Naive thymus-derived CD4-positive, alpha-beta T cell (primary cell): ENCODE measurements around the gene ZCCHC13. TPM values are rescaled to one million over a fixed set of nuclear protein-coding genes. Genes with fewer than 3 reads are reported as not detected.
A peak's percentile ranks its signal among the peaks of the same experiment; 100 is the strongest.
"Not testable (repeated sequence)": the region's sequence is repeated elsewhere in the genome, so short reads cannot be mapped to it uniquely, and the experiment has no call there.

ENCODE experiments used
- ATAC-seq: fragments of 150-1000 bp; cut with Tn5 transposase; 2 replicates; pipeline ENCODE4 v1.10.0; 2021; ENCODE audit warnings: mild to moderate bottlenecking, moderate library complexity
- CTCF ChIA-PET: fragments of 350-600 bp; sonication (Branson Sonifier 250); formaldehyde crosslinking; loops from one replicate; lab custom pipeline; 2021; ENCODE audit warnings: antibody characterized with exemption; lab: Charles Lee
- POLR2A ChIA-PET: fragments of 350-600 bp; sonication (Branson Sonifier 250); formaldehyde crosslinking; loops from one replicate; lab custom pipeline; 2021; ENCODE audit warnings: antibody characterized with exemption, inconsistent platforms; lab: Charles Lee
- DNase-seq, 9 donors: peaks; one replicate each; pipeline versions ENCODE4 v3.0.0 to v3.0.0-alpha.2; 2020 to 2022; ENCODE audit warnings: mixed read lengths in 1 of 9
- H3K27ac ChIP-seq: one replicate; pipeline ENCODE4 v1.7.0; 2013; ENCODE audit warnings: mild to moderate bottlenecking, low read depth, low read length, moderate library complexity
- H3K27me3 ChIP-seq, 2 donors: one replicate each; pipeline ENCODE4 v1.7.0; 2013; ENCODE audit warnings: low read length in 2 of 2, mild to moderate bottlenecking in 2 of 2, moderate library complexity in 2 of 2; ENCODE audit not compliant: control insufficient read depth in 2 of 2, insufficient read depth in 2 of 2
- H3K36me3 ChIP-seq, 3 experiments: 1 replicate in 2 of 3; 2 replicates in 1 of 3; pipeline ENCODE4 v1.7.0; 2013; ENCODE audit warnings: low read length in 3 of 3, mild to moderate bottlenecking in 3 of 3, moderate library complexity in 1 of 3; ENCODE audit not compliant: insufficient read depth in 3 of 3, control insufficient read depth in 2 of 3
- H3K4me1 ChIP-seq, 2 donors: one replicate each; pipeline ENCODE4 v1.7.0; 2013; ENCODE audit warnings: low read length in 2 of 2, mild to moderate bottlenecking in 2 of 2, moderate library complexity in 1 of 2; ENCODE audit not compliant: control insufficient read depth in 2 of 2, insufficient read depth in 2 of 2
- H3K4me3 ChIP-seq: 2 replicates; pipeline ENCODE4 v1.7.0; 2013; ENCODE audit warnings: mild to moderate bottlenecking, low read length
- H3K9me3 ChIP-seq, 3 experiments: 1 replicate in 2 of 3; 2 replicates in 1 of 3; pipeline ENCODE4 v1.7.0; 2013; ENCODE audit warnings: low read length in 3 of 3; ENCODE audit not compliant: control insufficient read depth in 2 of 3
- H3K27ac Mint-ChIP-seq, 9 donors: one replicate each; pipeline ENCODE4 v1.8.0; 2020 to 2022; ENCODE audit warnings: mixed read lengths in 9 of 9, mild to moderate bottlenecking in 8 of 9, moderate library complexity in 5 of 9, inconsistent platforms in 2 of 9
- H3K27me3 Mint-ChIP-seq, 5 donors: one replicate each; pipeline ENCODE4 v1.8.0; 2021 to 2022; ENCODE audit warnings: mixed read lengths in 5 of 5, mild to moderate bottlenecking in 1 of 5
- H3K36me3 Mint-ChIP-seq, 5 donors: one replicate each; pipeline ENCODE4 v1.8.0; 2020 to 2022; ENCODE audit warnings: mixed read lengths in 5 of 5, mild to moderate bottlenecking in 3 of 5, inconsistent platforms in 1 of 5
- H3K4me1 Mint-ChIP-seq, 7 donors: one replicate each; pipeline ENCODE4 v1.8.0; 2020 to 2022; ENCODE audit warnings: mixed read lengths in 7 of 7, mild to moderate bottlenecking in 3 of 7, inconsistent platforms in 1 of 7
- H3K4me3 Mint-ChIP-seq, 10 donors: one replicate each; pipeline ENCODE4 v1.8.0; 2020 to 2022; ENCODE audit warnings: mild to moderate bottlenecking in 10 of 10, mixed read lengths in 10 of 10, moderate library complexity in 6 of 10, inconsistent platforms in 2 of 10
- H3K9me3 Mint-ChIP-seq, 11 donors: one replicate each; pipeline ENCODE4 v1.8.0; 2020 to 2022; ENCODE audit warnings: mixed read lengths in 11 of 11, mild to moderate bottlenecking in 4 of 11, inconsistent platforms in 1 of 11, moderate library complexity in 1 of 11
- intact Hi-C, 2 donors: fragments of 100-400 bp; cut with micrococcal nuclease; formaldehyde crosslinking; loops; one replicate each; pipeline ENCODE4 v1.15.1; 2023
- polyA plus RNA-seq, 2 donors: library from polyadenylated mRNA; unstranded; fragments of 300-500 nt; fragmentation: Illumina TruSeq; gene quantifications; one replicate each; pipeline ENCODE4 v1.2.3, GENCODE V29; 2021
- total RNA-seq, 6 experiments: library from RNA in 5 of 6; stranded (reverse) in 5 of 6; gene quantifications; 1 replicate in 5 of 6; 2 replicates in 1 of 6; pipeline ENCODE4 v1.2.3 and lab custom pipeline; 2021 to 2026

ZCCHC13 gene
- total RNA-seq (not detected), polyA plus RNA-seq (not detected), total RNA-seq (lab: John Stamatoyannopoulos, UW) (not detected)

DNA sequence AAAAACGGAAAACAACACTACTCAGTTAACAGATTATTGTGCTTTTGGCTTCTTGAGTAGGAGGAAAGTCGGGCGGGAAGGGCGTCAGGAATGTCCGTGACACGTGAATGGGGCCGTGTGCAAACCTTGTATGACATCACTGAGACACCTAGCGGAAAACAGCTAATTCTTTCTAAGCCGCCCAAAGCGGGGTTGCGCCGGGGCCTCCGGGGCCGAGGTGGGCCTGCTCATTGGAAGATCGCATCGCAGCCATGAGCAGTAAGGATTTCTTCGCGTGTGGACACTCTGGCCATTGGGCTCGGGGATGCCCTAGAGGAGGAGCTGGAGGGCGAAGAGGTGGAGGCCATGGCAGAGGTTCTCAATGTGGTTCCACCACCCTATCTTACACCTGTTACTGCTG is at the start of gene ZCCHC13:
ZCCHC13 (plus strand) TSS at position 165 of the 400 bp plus-strand sequence; CDS start at position 252, 87 bp downstream.
- POLR2A ChIA-PET = no interaction called here
- no peaks in the 10 kb centered on the region for H3K27me3 ChIP-seq
- H3K4me3 ChIP-seq = no peak within 1 kb of the TSS
- H3K9me3 ChIP-seq = no peaks in the 10 kb centered on the region
- no peaks in the 10 kb centered on the region for H3K36me3 ChIP-seq
- H3K27ac ChIP-seq = no peak within 1 kb of the TSS
- CTCF ChIA-PET = no interaction called here
- peaks cover 0 to 4% (median 0%) of the 10 kb centered on the region in 5 donors for H3K27me3 Mint-ChIP-seq
- H3K4me1 Mint-ChIP-seq = no peaks in the 10 kb centered on the region
- intact Hi-C loops = no loop called here
- no peaks in the 10 kb centered on the region for H3K9me3 Mint-ChIP-seq
- no peaks in the 10 kb centered on the region for H3K4me1 ChIP-seq
- H3K27ac Mint-ChIP-seq = no peak within 1 kb of the TSS
- no peak within 1 kb of the TSS for H3K4me3 Mint-ChIP-seq
- DNase-seq = no peak
- H3K36me3 Mint-ChIP-seq = no peaks in the 10 kb centered on the region
- no peak for ATAC-seq

DNA sequence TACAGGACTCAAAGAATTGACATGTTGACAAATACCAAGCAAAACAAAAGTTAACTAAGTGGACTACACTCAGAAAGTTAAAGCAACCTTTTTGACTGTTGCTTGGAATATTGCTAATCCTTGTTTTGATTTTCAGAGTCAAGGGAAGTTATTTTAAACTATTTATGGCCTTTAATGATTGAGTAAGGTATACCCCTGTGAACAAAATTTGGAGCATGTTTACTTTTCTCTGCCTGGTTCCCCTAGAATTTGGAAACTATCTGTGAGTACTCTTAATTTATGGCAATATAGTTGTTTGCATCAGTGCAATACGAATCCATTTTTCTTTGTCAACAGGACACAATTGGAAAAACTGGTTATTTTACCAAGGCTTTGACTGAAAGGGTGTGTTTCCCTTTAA is 45.9 kb upstream of the ZCCHC13 start:
- H3K27ac ChIP-seq, CTCF ChIA-PET, H3K27me3 ChIP-seq, H3K4me1 Mint-ChIP-seq, H3K4me1 ChIP-seq, DNase-seq, H3K4me3 ChIP-seq, ATAC-seq, H3K27me3 Mint-ChIP-seq, H3K4me3 Mint-ChIP-seq, POLR2A ChIA-PET, intact Hi-C loops, H3K9me3 ChIP-seq: not testable (repeated sequence)
- peaks cover 0 to 23% (median 0%) of the 10 kb centered on the region in 3 experiments for H3K36me3 ChIP-seq
- Mint-ChIP-seq H3K27ac (peak overlapping the region in 1 of 9 donors; percentile 8), H3K36me3 (peaks cover 4 to 43% (median 31%) of the 10 kb centered on the region in 5 donors), H3K9me3 (peaks cover 0 to 14% (median 0%) of the 10 kb centered on the region in 11 donors)

DNA sequence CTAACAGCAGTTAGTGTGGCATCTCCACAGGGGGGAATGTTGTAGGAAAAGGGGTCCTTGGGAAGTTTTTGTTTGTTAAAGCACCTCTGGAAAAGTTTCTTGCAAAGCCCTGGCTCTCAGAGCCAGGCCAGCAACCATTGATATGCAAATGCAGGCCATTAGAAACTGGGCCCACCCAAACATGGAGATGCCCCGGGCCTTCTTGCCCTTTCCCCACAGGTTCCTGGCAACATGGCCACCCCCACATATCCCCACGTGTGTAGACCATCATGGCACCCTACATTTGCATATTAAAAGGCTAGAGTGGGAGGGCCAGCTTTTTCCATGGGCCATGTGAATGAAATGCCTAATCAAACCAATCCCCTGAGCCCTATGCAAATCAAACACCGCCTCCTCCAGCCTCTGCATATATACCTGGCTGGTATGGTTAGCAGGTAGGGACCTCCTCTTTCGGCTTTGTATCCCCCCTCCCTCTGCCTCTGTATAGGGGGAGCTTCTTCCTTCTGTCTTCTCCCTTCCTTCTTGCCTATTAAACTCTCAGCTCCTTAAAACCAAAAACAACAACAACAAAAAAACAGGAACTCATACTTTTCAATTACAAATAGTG is 44.0 kb upstream of the ZCCHC13 start:
- H3K27me3 ChIP-seq = no peaks in the 10 kb centered on the region
- H3K9me3 ChIP-seq = no peaks in the 10 kb centered on the region
- ATAC-seq (no peak), DNase-seq (no peak)
- POLR2A ChIA-PET = no interaction called here
- Mint-ChIP-seq H3K4me1 (peaks cover 0 to 4% (median 0%) of the 10 kb centered on the region in 7 donors), H3K36me3 (peaks cover 4 to 38% (median 30%) of the 10 kb centered on the region in 5 donors), H3K27me3 (no peaks in the 10 kb centered on the region), H3K4me3 (no peak overlapping the region), H3K27ac (no peak overlapping the region), H3K9me3 (peaks cover 0 to 14% (median 0%) of the 10 kb centered on the region in 11 donors)
- H3K4me1 ChIP-seq = no peaks in the 10 kb centered on the region
- no peak overlapping the region for H3K27ac ChIP-seq
- CTCF ChIA-PET = no interaction called here
- intact Hi-C loops = no loop called here
- no peak overlapping the region for H3K4me3 ChIP-seq
- peaks cover 0 to 18% (median 0%) of the 10 kb centered on the region in 3 experiments for H3K36me3 ChIP-seq

DNA sequence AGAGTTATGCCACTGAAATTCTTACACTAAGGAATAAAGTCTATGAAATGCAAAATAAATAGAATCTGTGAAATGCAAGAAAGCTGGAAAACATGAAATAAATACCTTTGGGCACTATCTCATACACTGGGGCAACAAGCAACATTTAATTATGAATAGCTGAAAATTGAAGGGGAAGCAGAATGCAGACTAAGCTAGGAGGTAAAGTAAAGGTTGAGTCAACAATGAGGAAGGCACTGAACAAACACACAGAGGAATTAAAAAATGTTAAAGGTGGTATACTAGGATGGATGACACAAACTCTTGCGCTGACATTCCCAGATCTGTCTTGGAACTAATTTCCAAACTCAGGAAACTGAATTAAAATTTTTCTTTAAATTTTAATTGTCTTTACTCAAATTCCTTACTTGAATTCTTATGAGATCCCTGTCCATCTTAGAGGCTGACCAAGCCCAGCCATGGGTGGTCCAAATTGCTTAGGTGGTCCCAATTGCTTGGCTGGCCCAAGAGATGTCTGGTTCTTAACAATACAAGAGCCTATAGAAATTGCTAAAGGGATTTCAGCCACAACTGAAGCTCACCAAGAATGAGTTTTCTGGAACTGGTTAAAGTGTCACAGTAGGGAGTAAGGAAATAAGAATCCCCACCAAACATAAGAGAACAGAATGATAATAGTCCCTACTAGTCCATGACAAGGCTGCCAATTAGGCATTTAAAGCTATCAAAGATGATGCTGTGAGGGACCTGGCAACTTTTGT is 41.3 kb upstream of the ZCCHC13 start:
- Histone ChIP-seq H3K4me3 (no peak overlapping the region), H3K4me1 (no peaks in the 10 kb centered on the region), H3K36me3 (peaks cover 0 to 18% (median 0%) of the 10 kb centered on the region in 3 experiments), H3K27me3 (no peaks in the 10 kb centered on the region), H3K9me3 (no peaks in the 10 kb centered on the region), H3K27ac (no peak overlapping the region)
- ChIA-PET POLR2A (no interaction called here), CTCF (no interaction called here)
- intact Hi-C loops = no loop called here
- Mint-ChIP-seq H3K27ac (no peak overlapping the region), H3K36me3 (peaks cover 4 to 29% (median 25%) of the 10 kb centered on the region in 5 donors), H3K27me3 (no peaks in the 10 kb centered on the region), H3K9me3 (peaks cover 0 to 14% (median 0%) of the 10 kb centered on the region in 11 donors), H3K4me1 (peaks cover 0 to 3% (median 0%) of the 10 kb centered on the region in 7 donors), H3K4me3 (no peak overlapping the region)
- ATAC-seq (no peak), DNase-seq (no peak)

DNA sequence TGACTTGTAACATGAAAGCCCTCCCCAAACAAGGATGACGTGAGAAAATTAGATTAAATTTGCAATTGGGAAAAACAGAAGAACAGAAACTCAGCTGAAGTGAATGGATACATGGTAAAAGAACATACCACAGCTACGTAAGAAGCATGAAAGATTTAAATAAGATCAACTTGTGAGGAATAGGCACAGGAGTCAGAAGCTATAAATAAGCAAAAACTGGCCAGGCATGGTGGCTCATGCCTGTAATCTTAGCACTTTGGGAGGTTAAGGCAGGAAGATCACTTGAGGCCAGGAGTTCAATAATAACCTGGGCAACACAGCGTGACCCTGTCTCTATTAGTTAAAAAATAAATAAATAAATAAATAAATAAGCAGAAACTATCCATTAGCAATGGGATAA is 33.6 kb upstream of the ZCCHC13 start:
- ChIA-PET CTCF (interaction anchor here (0.6 kb wide), 1 partner anchor 65 kb away, joined by 3 read pairs; no protein-coding TSS in a partner anchor), POLR2A (interaction anchor here (1.0 kb wide), 1 partner anchor 9 kb away, joined by 3 read pairs; no protein-coding TSS in a partner anchor)
- Histone ChIP-seq H3K4me1 (no peaks in the 10 kb centered on the region), H3K36me3 (peaks cover 0 to 10% (median 0%) of the 10 kb centered on the region in 3 experiments), H3K27me3 (no peaks in the 10 kb centered on the region), H3K27ac (no peak overlapping the region), H3K9me3 (no peaks in the 10 kb centered on the region), H3K4me3 (no peak overlapping the region)
- ATAC-seq (no peak), DNase-seq (no peak)
- Mint-ChIP-seq H3K9me3 (peaks cover 0 to 1% (median 0%) of the 10 kb centered on the region in 11 donors), H3K27me3 (no peaks in the 10 kb centered on the region), H3K4me3 (no peak overlapping the region), H3K27ac (peak overlapping the region in 2 of 9 donors; percentile 23 to 48), H3K4me1 (peaks cover 4 to 22% (median 7%) of the 10 kb centered on the region in 7 donors), H3K36me3 (peaks cover 6 to 27% (median 13%) of the 10 kb centered on the region in 5 donors)
- intact Hi-C loops = no loop called here

DNA sequence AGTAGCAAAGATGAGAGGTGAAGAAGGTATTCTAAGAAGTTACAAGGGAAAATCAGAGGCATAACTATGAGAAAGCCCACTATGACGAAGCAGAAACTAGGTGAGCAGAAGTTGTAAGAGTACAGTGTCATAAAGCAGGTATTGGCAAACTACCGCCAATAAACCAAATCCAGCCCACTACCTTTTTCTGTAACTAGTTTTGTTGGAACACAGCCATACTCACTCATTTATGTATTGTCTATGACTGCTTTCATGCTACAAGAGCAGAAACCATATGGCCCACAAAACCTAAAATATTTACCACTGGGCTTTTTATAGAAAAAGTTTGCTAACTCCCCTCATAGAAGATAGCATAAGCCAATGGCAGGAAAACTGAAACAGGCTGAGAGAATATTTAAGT is 31.8 kb upstream of the ZCCHC13 start:
- ChIA-PET POLR2A (no interaction called here), CTCF (interaction anchor here (1.0 kb wide), 1 partner anchor 19 kb away, joined by 3 read pairs; no protein-coding TSS in a partner anchor)
- Histone ChIP-seq H3K27ac (no peak overlapping the region), H3K27me3 (no peaks in the 10 kb centered on the region), H3K36me3 (peaks cover 0 to 19% (median 0%) of the 10 kb centered on the region in 3 experiments), H3K9me3 (no peaks in the 10 kb centered on the region), H3K4me3 (no peak overlapping the region), H3K4me1 (no peaks in the 10 kb centered on the region)
- Mint-ChIP-seq H3K27ac (peak overlapping the region in 1 of 9 donors; percentile 28), H3K4me1 (peaks cover 4 to 22% (median 9%) of the 10 kb centered on the region in 7 donors), H3K4me3 (no peak overlapping the region), H3K36me3 (peaks cover 10 to 32% (median 14%) of the 10 kb centered on the region in 5 donors), H3K9me3 (peaks cover 0 to 1% (median 0%) of the 10 kb centered on the region in 11 donors), H3K27me3 (no peaks in the 10 kb centered on the region)
- DNase-seq (no peak), ATAC-seq (no peak)
- intact Hi-C loops = no loop called here
